Endothelial cell of umbilical vein (primary cell): ENCODE measurements around the gene SPINK7. TPM values are rescaled to one million over a fixed set of nuclear protein-coding genes. Genes with fewer than 3 reads are reported as not detected.

ENCODE experiments used
- BruUV-seq: library from RNA; stranded (reverse); fragments of 400-500 nt; replicated peaks from 2 replicates; lab custom pipeline; 2021; lab: Mats Ljungman, UMichigan
- CTCF ChIA-PET: fragments of 300-600, 350-600 bp; sonication (Branson Sonifier 250); formaldehyde crosslinking; loops from one replicate; lab custom pipeline; 2021; ENCODE audit warnings: antibody characterized with exemption, inconsistent platforms; lab: Charles Lee
- POLR2A ChIA-PET: fragments of 300-600, 350-600 bp; sonication (Branson Sonifier 250); formaldehyde crosslinking; loops from one replicate; lab custom pipeline; 2021; ENCODE audit warnings: antibody characterized with exemption, inconsistent platforms; lab: Charles Lee
- DNase-seq: peaks from one replicate; pipeline ENCODE4 v3.0.0-alpha.2; 2011; ENCODE audit warnings: low read depth, low spot score
- FAIRE-seq: peaks from 2 replicates; lab custom pipeline; 2011; peaks lifted over from hg19 to GRCh38; lab: Jason Lieb, UNC
- H2AFZ ChIP-seq: 2 replicates; pipeline ENCODE4 v1.6.0; 2012; ENCODE audit warnings: low read depth, low read length, control low read depth, inconsistent platforms
- H3K27ac ChIP-seq: 2 replicates; pipeline ENCODE4 v1.5.1; 2011; ENCODE audit warnings: low read depth, mild to moderate bottlenecking, control low read depth, low read length, moderate library complexity; ENCODE audit not compliant: insufficient read depth
- H3K27me3 ChIP-seq, 2 experiments: 2 replicates each; pipeline versions ENCODE4 v1.6.0 to v1.6.1; 2011; ENCODE audit warnings: low read length in 2 of 2, mixed read lengths in 1 of 2; ENCODE audit not compliant: control insufficient read depth in 2 of 2, insufficient read depth in 2 of 2
- H3K36me3 ChIP-seq, 2 experiments: 2 replicates in 1 of 2; 3 replicates in 1 of 2; pipeline ENCODE4 v1.5.1; 2011; ENCODE audit warnings: low read length in 2 of 2, mild to moderate bottlenecking in 1 of 2, moderate library complexity in 1 of 2; ENCODE audit not compliant: control insufficient read depth in 2 of 2, insufficient read depth in 2 of 2; ENCODE audit errors: extremely low read depth in 1 of 2
- H3K4me1 ChIP-seq: 3 replicates; pipeline ENCODE4 v1.5.1; 2011; ENCODE audit warnings: mild to moderate bottlenecking, low read length; ENCODE audit not compliant: control insufficient read depth, insufficient read depth; ENCODE audit errors: extremely low read depth
- H3K4me2 ChIP-seq: 2 replicates; pipeline ENCODE4 v1.6.1; 2011; ENCODE audit warnings: low read length, control low read depth, mixed read lengths; ENCODE audit not compliant: insufficient read depth
- H3K4me3 ChIP-seq, 3 experiments: fragments of 200-600 bp in 1 of 3; sonication (generic), shearing (Covaris generic) in 1 of 3; replicated peaks in 1 of 3; 2 replicates each; pipeline ENCODE4 v1.5.1; 2011 to 2016; ENCODE audit warnings: control low read depth in 3 of 3, low read length in 3 of 3, mild to moderate bottlenecking in 2 of 3, inconsistent platforms in 1 of 3, low read depth in 1 of 3, moderate library complexity in 1 of 3; ENCODE audit not compliant: insufficient read depth in 1 of 3
- H3K79me2 ChIP-seq: 2 replicates; pipeline ENCODE4 v1.6.0; 2012; ENCODE audit warnings: low read length, inconsistent platforms; ENCODE audit not compliant: control insufficient read depth, insufficient read depth
- H3K9ac ChIP-seq: replicated peaks from 2 replicates; pipeline ENCODE3; 2011; ENCODE audit warnings: low read length, control low read depth; ENCODE audit not compliant: insufficient read depth; ENCODE audit errors: extremely low read depth
- H3K9me1 ChIP-seq: replicated peaks from 3 replicates; pipeline ENCODE4 v1.6.0; 2011; ENCODE audit warnings: mild to moderate bottlenecking, low read length; ENCODE audit not compliant: control insufficient read depth, insufficient read depth; ENCODE audit errors: extremely low read depth
- H3K9me3 ChIP-seq: replicated peaks from 2 replicates; pipeline ENCODE4 v1.5.1; 2012; ENCODE audit warnings: low read length, inconsistent platforms; ENCODE audit not compliant: control insufficient read depth, insufficient read depth
- H4K20me1 ChIP-seq: replicated peaks from 2 replicates; pipeline ENCODE3; 2011; ENCODE audit warnings: mild to moderate bottlenecking, low read length; ENCODE audit not compliant: control insufficient read depth, insufficient read depth; ENCODE audit errors: extremely low read depth
- GATA2 ChIP-seq: IDR thresholded peaks from 2 replicates; pipeline ENCODE4 v1.7.0; 2011; ENCODE audit warnings: low read depth, mild to moderate bottlenecking, moderate library complexity, mixed read lengths, low read length; ENCODE audit not compliant: insufficient read length, insufficient read depth
- JUN ChIP-seq: IDR thresholded peaks from 2 replicates; pipeline ENCODE4 v1.6.1; 2011; ENCODE audit warnings: borderline replicate concordance, low read depth; ENCODE audit not compliant: insufficient read length, insufficient read depth
- MAX ChIP-seq: IDR thresholded peaks from 2 replicates; pipeline ENCODE4 v1.6.1; 2011; ENCODE audit not compliant: insufficient read depth, insufficient read length
- MYC ChIP-seq: IDR thresholded peaks from one replicate; pipeline ENCODE4 v1.6.1; 2011; ENCODE audit warnings: mild to moderate bottlenecking, low read depth, low read length
- dilution Hi-C: fragments of 300-500 bp; cut with MboI; formaldehyde crosslinking; loops from one replicate; pipeline ENCODE4 v1.15.0; 2019; ENCODE audit warnings: low sequenced_read_pairs; ENCODE audit not compliant: extremely low pct_ligation_motif_present
- intact Hi-C: fragments of 100-400 bp; cut with micrococcal nuclease; formaldehyde crosslinking; loops from one replicate; pipeline ENCODE4 v1.10.0; 2022
- polyA plus RNA-seq, 4 experiments: library from polyadenylated mRNA; depleted of rRNA in 3 of 4; stranded (reverse) in 3 of 4; unstranded in 1 of 4; fragments of >200 nt; gene quantifications; 2 replicates each; pipeline versions ENCODE4 v1.2.1 to v1.2.3, GENCODE V29; 2011 to 2012; ENCODE audit warnings: missing spikeins in 1 of 4
- total RNA-seq: library from RNA; stranded (reverse); gene quantifications from 2 replicates; pipeline ENCODE4 v1.2.3, GENCODE V29; 2021

Gene SPINK7
- total and polyA plus RNA-seq, 2 donors (not counting 3 experiments of a cell fraction or from before 2014, with no cell fraction given): not detected

- Histone ChIP-seq H3K27ac (no peak within 1 kb of the TSS), H3K79me2 (no peaks in the 10 kb centered on the region), H3K4me2 (no peak within 1 kb of the TSS), H3K9me3 (no peaks in the 10 kb centered on the region), H3K9me1 (no peaks in the 10 kb centered on the region), H2AFZ (no peak within 1 kb of the TSS), H3K4me3 (no peak within 1 kb of the TSS), H3K9ac (no peak within 1 kb of the TSS), H3K27me3 (no peaks in the 10 kb centered on the region), H4K20me1 (no peaks in the 10 kb centered on the region), H3K36me3 (no peaks in the 10 kb centered on the region), H3K4me1 (no peaks in the 10 kb centered on the region)
- CTCF ChIA-PET: interaction anchor here (1.3 kb wide), 1 partner anchor 45 kb away, joined by 4 read pairs; no protein-coding TSS in a partner anchor
- no peak for DNase-seq
- no peak for TF ChIP-seq MYC
- TF ChIP-seq MAX: no peak
- TF ChIP-seq GATA2: no peak
- TF ChIP-seq JUN: no peak
- intact Hi-C loops: no loop called here
- dilution Hi-C loops: no loop called here
- FAIRE-seq: no peak
- POLR2A ChIA-PET: no interaction called here
- no TSS peak for BruUV-seq
Measured at GRCh38 chr5:148335259-148335658, 23.0 kb downstream of the SPINK7 start, which contains the start of gene SPINK9. Gene SPINK9 (plus strand): TSS chr5:148335559. CDS start chr5:148335614, 55 bp downstream.

GRCh38 chr5:148336704-148337435 lies 24.6 kb downstream of the SPINK7 start:
- Histone ChIP-seq H3K4me3 (no peak overlapping the region), H3K27ac (no peak overlapping the region), H2AFZ (no peak overlapping the region), H3K4me1 (no peaks in the 10 kb centered on the region), H3K4me2 (no peak overlapping the region), H4K20me1 (no peaks in the 10 kb centered on the region), H3K9me1 (no peaks in the 10 kb centered on the region), H3K79me2 (no peaks in the 10 kb centered on the region), H3K27me3 (no peaks in the 10 kb centered on the region), H3K9ac (no peak overlapping the region), H3K36me3 (no peaks in the 10 kb centered on the region), H3K9me3 (no peaks in the 10 kb centered on the region)
- intact Hi-C loops: no loop called here
- DNase-seq: no peak
- no peak for TF ChIP-seq GATA2
- dilution Hi-C loops: no loop called here
- FAIRE-seq: no peak
- ChIA-PET CTCF (interaction anchor here (1.4 kb wide), 1 partner anchor 38 kb away, joined by 4 read pairs; no protein-coding TSS in a partner anchor), POLR2A (no interaction called here)
- BruUV-seq: no TSS peak
